GM12874 (cell line): Measurements from ENCODE around the gene COL16A1.

ENCODE experiments used
- CTCF ChIP-seq: IDR thresholded peaks from 2 replicates; pipeline ENCODE4 v1.5.1; 2011; ENCODE audit warnings: low read depth, mild to moderate bottlenecking, control low read depth, low read length, moderate library complexity; ENCODE audit not compliant: insufficient read depth

COL16A1 gene

GRCh38 chr1:31712068-31712467, 8.3 kb upstream of the COL16A1 start:
- no peak for TF ChIP-seq CTCF

GRCh38 chr1:31708324-31708723, 4.5 kb upstream of the COL16A1 start:
- no peak for TF ChIP-seq CTCF

- TF ChIP-seq CTCF: peak; percentile 34; the same call in 1 of the 2 replicates
Measured at GRCh38 chr1:31707711-31708110, 3.9 kb upstream of the COL16A1 start.

- TF ChIP-seq CTCF: no peak
Measured at GRCh38 chr1:31706384-31707058, 2.7 kb upstream of the COL16A1 start.

- peak; percentile 53 for TF ChIP-seq CTCF
Measured at GRCh38 chr1:31705080-31705866, 1.5 kb upstream of the COL16A1 start.

- TF ChIP-seq CTCF: no peak
Measured at GRCh38 chr1:31704271-31705079, 658 bp upstream of the COL16A1 start.

GRCh38 chr1:31702836-31703404, 897 bp downstream of the COL16A1 start:
- TF ChIP-seq CTCF: no peak
